Neural cell (in vitro differentiated cells): ENCODE data around the gene RAP1A. TPM values are rescaled to one million over a fixed set of nuclear protein-coding genes. Genes with fewer than 3 reads are reported as not detected.
"Not testable (repeated sequence)": the region's sequence is repeated elsewhere in the genome, so short reads cannot be mapped to it uniquely, and the experiment has no call there.

ENCODE experiments used
- H2AFZ ChIP-seq: fragments of 200-600, 300-800 bp; sonication (generic), shearing (Covaris generic); 2 replicates; pipeline ENCODE4 v1.6.0; 2014; ENCODE audit warnings: low read depth, mild to moderate bottlenecking, antibody characterized with exemption, low read length, moderate library complexity
- H3F3A ChIP-seq: fragments of 200-600 bp; shearing (Covaris generic); 2 replicates; pipeline ENCODE4 v1.6.1; 2016; ENCODE audit warnings: mild to moderate bottlenecking, moderate library complexity, mixed read lengths, antibody characterized with exemption, low read length; ENCODE audit not compliant: insufficient read depth, poor library complexity, severe bottlenecking
- H3K27ac ChIP-seq: fragments of 200-600, 300-800 bp; sonication (generic), shearing (Covaris generic); 2 replicates; pipeline ENCODE4 v1.5.1; 2014; ENCODE audit warnings: mild to moderate bottlenecking, low read length, moderate library complexity
- H3K27me3 ChIP-seq: fragments of 300-800, 200-600 bp; sonication (generic), shearing (Covaris generic); 2 replicates; pipeline ENCODE4 v1.6.0; 2014; ENCODE audit warnings: mild to moderate bottlenecking, low read depth, low read length, moderate library complexity; ENCODE audit not compliant: insufficient read depth
- H3K36me3 ChIP-seq: fragments of 300-800, 200-600 bp; sonication (generic), shearing (Covaris generic); 2 replicates; pipeline ENCODE4 v1.5.1; 2014; ENCODE audit warnings: mild to moderate bottlenecking, antibody characterized with exemption, low read length, moderate library complexity; ENCODE audit not compliant: insufficient read depth
- H3K4me2 ChIP-seq: fragments of 300-800, 200-600 bp; sonication (generic), shearing (Covaris generic); 2 replicates; pipeline ENCODE4 v1.6.0; 2014; ENCODE audit warnings: mild to moderate bottlenecking, low read length
- H3K4me3 ChIP-seq: fragments of 300-800, 200-600 bp; sonication (generic), shearing (Covaris generic); 2 replicates; pipeline ENCODE4 v1.5.1; 2014; ENCODE audit warnings: mild to moderate bottlenecking, low read length, moderate library complexity
- H3K79me2 ChIP-seq: fragments of 200-600 bp; shearing (Covaris generic); replicated peaks from 2 replicates; pipeline ENCODE4 v1.6.0; 2014; ENCODE audit warnings: mild to moderate bottlenecking, low read length, moderate library complexity; ENCODE audit not compliant: insufficient read depth
- H3K9ac ChIP-seq: fragments of 300-800, 200-600 bp; sonication (generic), shearing (Covaris generic); 2 replicates; pipeline ENCODE4 v1.6.1; 2016; ENCODE audit warnings: mild to moderate bottlenecking, low read length, mixed read lengths
- H3K9me2 ChIP-seq: fragments of 200-600 bp; shearing (Covaris generic); 2 replicates; pipeline ENCODE4 v1.6.1; 2016; ENCODE audit warnings: mild to moderate bottlenecking, low read length, mixed read lengths; ENCODE audit not compliant: insufficient read depth
- H3K9me3 ChIP-seq: fragments of 200-600, 300-800 bp; sonication (generic), shearing (Covaris generic); 2 replicates; pipeline ENCODE4 v1.6.1; 2016; ENCODE audit warnings: mild to moderate bottlenecking, mixed run types, low read length, moderate library complexity, mixed read lengths
- H4K20me1 ChIP-seq: fragments of 200-600 bp; shearing (Covaris generic); 2 replicates; pipeline ENCODE4 v1.6.1; 2016; ENCODE audit warnings: mild to moderate bottlenecking, mixed run types; ENCODE audit not compliant: insufficient read depth
- CTCF ChIP-seq: fragments of 450-650 bp; IDR thresholded peaks from 2 replicates; pipeline ENCODE4 v1.5.1; 2014; ENCODE audit warnings: antibody characterized with exemption, mild to moderate bottlenecking, moderate library complexity; ENCODE audit not compliant: poor library complexity, severe bottlenecking
- EP300 ChIP-seq: fragments of 450-650 bp; conservative IDR thresholded peaks from 2 replicates; pipeline ENCODE4 v1.6.1; 2014; ENCODE audit warnings: antibody characterized with exemption, mild to moderate bottlenecking, moderate library complexity; ENCODE audit not compliant: poor library complexity, severe bottlenecking
- EZH2 ChIP-seq: fragments of 200-600, 300-800 bp; shearing (Covaris generic), sonication (generic); IDR thresholded peaks from 2 replicates; pipeline ENCODE4 v1.6.1; 2014; ENCODE audit warnings: antibody characterized with exemption, low read length, borderline replicate concordance, mild to moderate bottlenecking; ENCODE audit not compliant: insufficient read depth, poor library complexity, severe bottlenecking
- MXI1 ChIP-seq: fragments of 450-650 bp; conservative IDR thresholded peaks from 2 replicates; pipeline ENCODE4 v1.6.1; 2014; ENCODE audit warnings: antibody characterized with exemption, mild to moderate bottlenecking; ENCODE audit not compliant: poor library complexity, severe bottlenecking
- POLR2AphosphoS5 ChIP-seq: IDR thresholded peaks from 2 replicates; pipeline ENCODE4 v1.6.1; 2012
- RAD21 ChIP-seq: fragments of 450-650 bp; conservative IDR thresholded peaks from 2 replicates; pipeline ENCODE4 v1.6.1; 2014; ENCODE audit warnings: antibody characterized with exemption, mild to moderate bottlenecking, moderate library complexity
- REST ChIP-seq: IDR thresholded peaks from 2 replicates; pipeline ENCODE4 v1.6.1; 2012; ENCODE audit warnings: borderline replicate concordance
- SMC3 ChIP-seq: fragments of 450-650 bp; conservative IDR thresholded peaks from 2 replicates; pipeline ENCODE4 v1.6.1; 2014; ENCODE audit warnings: antibody characterized with exemption, mild to moderate bottlenecking, moderate library complexity; ENCODE audit not compliant: poor library complexity
- TAF1 ChIP-seq: IDR thresholded peaks from 2 replicates; pipeline ENCODE4 v1.6.1; 2012; ENCODE audit warnings: low read depth
- polyA plus RNA-seq: library from polyadenylated mRNA; depleted of rRNA; stranded (reverse); fragments of >200 nt; gene quantifications from 2 replicates; pipeline ENCODE4 v1.2.3, GENCODE V29; 2014

RAP1A gene
- polyA plus RNA-seq, 1 donor from 2014 or later: 28.7 TPM

- no peaks in the 10 kb centered on the region for H3K9me2 ChIP-seq
- no peak for TF ChIP-seq REST
- TF ChIP-seq EZH2: no peak
- no peak for TF ChIP-seq EP300
- no peak for TF ChIP-seq RAD21
- H3K36me3 ChIP-seq: no peaks in the 10 kb centered on the region
- H3F3A ChIP-seq: no peaks in the 10 kb centered on the region
- no peaks in the 10 kb centered on the region for H3K27me3 ChIP-seq
- no peak overlapping the region for H3K4me3 ChIP-seq
- no peak overlapping the region for H3K27ac ChIP-seq
- peaks cover 64% of the 10 kb centered on the region for H3K79me2 ChIP-seq
- H3K4me2 ChIP-seq: no peak overlapping the region
- no peak overlapping the region for H3K9ac ChIP-seq
- H2AFZ ChIP-seq: no peak overlapping the region
- peaks cover 4% of the 10 kb centered on the region for H4K20me1 ChIP-seq
- no peaks in the 10 kb centered on the region for H3K9me3 ChIP-seq
These were observed 11.0 kb downstream of the RAP1A start for GRCh38 chr1:111630567-111630966.

- Histone ChIP-seq H4K20me1 (peaks cover 4% of the 10 kb centered on the region), H3K79me2 (peaks cover 56% of the 10 kb centered on the region)
These were observed 11.9 kb downstream of the RAP1A start for GRCh38 chr1:111631502-111631901.

GRCh38 chr1:111632771-111633170 is 13.2 kb downstream of the RAP1A start:
- not testable (repeated sequence) for H3K27me3 ChIP-seq, H3K36me3 ChIP-seq, H2AFZ ChIP-seq, H3K4me2 ChIP-seq, H3K9me3 ChIP-seq, H3K9ac ChIP-seq, H3K27ac ChIP-seq, H3F3A ChIP-seq, H3K4me3 ChIP-seq, H3K9me2 ChIP-seq, H4K20me1 ChIP-seq
- H3K79me2 ChIP-seq: peaks cover 44% of the 10 kb centered on the region

More at GRCh38 chr1:111631502-111631901, 11.9 kb downstream of the RAP1A start:
- Histone ChIP-seq H3K27ac (no peak overlapping the region), H2AFZ (no peak overlapping the region), H3F3A (no peaks in the 10 kb centered on the region), H3K4me2 (no peak overlapping the region), H3K9me2 (no peaks in the 10 kb centered on the region), H3K27me3 (no peaks in the 10 kb centered on the region), H3K9ac (no peak overlapping the region), H3K9me3 (no peaks in the 10 kb centered on the region), H3K4me3 (no peak overlapping the region), H3K36me3 (no peaks in the 10 kb centered on the region)
- TF ChIP-seq CTCF (no peak), MXI1 (no peak), REST (no peak), POLR2AphosphoS5 (no peak), EZH2 (no peak), RAD21 (no peak), TAF1 (no peak), SMC3 (no peak), EP300 (no peak)
